ENCODE data around the gene SH3RF1.
"Not testable (repeated sequence)": the region's sequence is repeated elsewhere in the genome, so short reads cannot be mapped to it uniquely, and the experiment has no call there.

Gene SH3RF1

DNA sequence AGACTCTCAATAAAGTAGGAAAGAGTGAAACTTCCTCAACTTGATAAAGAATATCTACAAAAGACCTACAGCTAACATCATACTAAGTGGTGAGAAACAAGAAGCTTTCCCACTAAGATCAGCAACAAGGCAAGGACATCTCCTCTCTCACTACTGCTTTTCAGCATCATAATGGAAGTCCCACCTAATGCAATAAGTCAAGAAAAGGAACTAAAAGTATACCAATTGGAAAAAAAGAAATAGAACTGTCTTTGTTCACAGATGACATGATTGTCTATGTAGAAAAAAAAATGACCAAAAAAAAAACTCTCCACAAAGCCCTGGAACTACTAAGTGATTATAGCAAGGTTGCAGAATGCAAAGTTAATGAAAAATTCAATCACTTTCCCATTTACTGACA, 25.1 kb upstream of the SH3RF1 start:
- Histone ChIP-seq H3K36me3 (ENCODE audit: insufficient read depth, low read length) (no peaks in the 10 kb centered on the region), H3K4me3 (ENCODE audit: low read depth in 1 of 2, low read length in 2 of 2) (no peak overlapping the region), H3K9ac (ENCODE audit: low read length) (no peak overlapping the region), H3K27me3 (ENCODE audit: control insufficient read depth in 1 of 2, insufficient read depth in 2 of 2, low read length in 2 of 2) (no peaks in the 10 kb centered on the region), H3K4me1 (ENCODE audit: insufficient read depth, low read length) (no peaks in the 10 kb centered on the region), H3K9me3 (ENCODE audit: low read length) (no peaks in the 10 kb centered on the region), H3K27ac (ENCODE audit: low read depth, low read length) (no peak overlapping the region)

- no peak overlapping the region for H3K9ac ChIP-seq (ENCODE audit: low read length)
- H3K27me3 ChIP-seq (ENCODE audit: control insufficient read depth in 1 of 2, insufficient read depth in 2 of 2, low read length in 2 of 2) = no peaks in the 10 kb centered on the region
- H3K27ac ChIP-seq (ENCODE audit: low read depth, low read length) = no peak overlapping the region
- no peaks in the 10 kb centered on the region for H3K36me3 ChIP-seq (ENCODE audit: insufficient read depth, low read length)
- no peaks in the 10 kb centered on the region for H3K9me3 ChIP-seq (ENCODE audit: low read length)
- H3K4me1 ChIP-seq (ENCODE audit: insufficient read depth, low read length) = no peaks in the 10 kb centered on the region
- H3K4me3 ChIP-seq (ENCODE audit: low read depth in 1 of 2, low read length in 2 of 2) = no peak overlapping the region
Observed at GRCh38 chr4:169293343-169294176, 22.8 kb upstream of the SH3RF1 start.

- H3K4me1 ChIP-seq (ENCODE audit: insufficient read depth, low read length); H3K27ac ChIP-seq (ENCODE audit: low read depth, low read length); H3K4me3 ChIP-seq (ENCODE audit: low read depth in 1 of 2, low read length in 2 of 2); H3K36me3 ChIP-seq (ENCODE audit: insufficient read depth, low read length); H3K9me3 ChIP-seq (ENCODE audit: low read length); H3K9ac ChIP-seq (ENCODE audit: low read length); H3K27me3 ChIP-seq (ENCODE audit: control insufficient read depth in 1 of 2, insufficient read depth in 2 of 2, low read length in 2 of 2): not testable (repeated sequence)
Observed at GRCh38 chr4:169287983-169288382, 17.2 kb upstream of the SH3RF1 start.

GRCh38 chr4:169286562-169287301, 16.0 kb upstream of the SH3RF1 start:
- Histone ChIP-seq H3K36me3 (ENCODE audit: insufficient read depth, low read length) (no peaks in the 10 kb centered on the region), H3K27me3 (ENCODE audit: control insufficient read depth in 1 of 2, insufficient read depth in 2 of 2, low read length in 2 of 2) (no peaks in the 10 kb centered on the region), H3K4me3 (ENCODE audit: low read depth in 1 of 2, low read length in 2 of 2) (no peak overlapping the region), H3K9me3 (ENCODE audit: low read length) (no peaks in the 10 kb centered on the region), H3K9ac (ENCODE audit: low read length) (no peak overlapping the region), H3K4me1 (ENCODE audit: insufficient read depth, low read length) (no peaks in the 10 kb centered on the region), H3K27ac (ENCODE audit: low read depth, low read length) (no peak overlapping the region)

- Histone ChIP-seq H3K27ac (ENCODE audit: low read depth, low read length) (no peak overlapping the region), H3K4me3 (ENCODE audit: low read depth in 1 of 2, low read length in 2 of 2) (no peak overlapping the region), H3K9ac (ENCODE audit: low read length) (no peak overlapping the region), H3K27me3 (ENCODE audit: control insufficient read depth in 1 of 2, insufficient read depth in 2 of 2, low read length in 2 of 2) (no peaks in the 10 kb centered on the region), H3K9me3 (ENCODE audit: low read length) (no peaks in the 10 kb centered on the region), H3K36me3 (ENCODE audit: insufficient read depth, low read length) (no peaks in the 10 kb centered on the region), H3K4me1 (ENCODE audit: insufficient read depth, low read length) (no peaks in the 10 kb centered on the region)
Observed at GRCh38 chr4:169283114-169283509, 12.4 kb upstream of the SH3RF1 start.

GRCh38 chr4:169282429-169283113, 11.8 kb upstream of the SH3RF1 start:
- Histone ChIP-seq H3K27me3 (ENCODE audit: control insufficient read depth in 1 of 2, insufficient read depth in 2 of 2, low read length in 2 of 2) (no peaks in the 10 kb centered on the region), H3K36me3 (ENCODE audit: insufficient read depth, low read length) (no peaks in the 10 kb centered on the region), H3K4me3 (ENCODE audit: low read depth in 1 of 2, low read length in 2 of 2) (no peak overlapping the region), H3K4me1 (ENCODE audit: insufficient read depth, low read length) (no peaks in the 10 kb centered on the region), H3K9ac (ENCODE audit: low read length) (no peak overlapping the region), H3K9me3 (ENCODE audit: low read length) (no peaks in the 10 kb centered on the region), H3K27ac (ENCODE audit: low read depth, low read length) (no peak overlapping the region)

DNA sequence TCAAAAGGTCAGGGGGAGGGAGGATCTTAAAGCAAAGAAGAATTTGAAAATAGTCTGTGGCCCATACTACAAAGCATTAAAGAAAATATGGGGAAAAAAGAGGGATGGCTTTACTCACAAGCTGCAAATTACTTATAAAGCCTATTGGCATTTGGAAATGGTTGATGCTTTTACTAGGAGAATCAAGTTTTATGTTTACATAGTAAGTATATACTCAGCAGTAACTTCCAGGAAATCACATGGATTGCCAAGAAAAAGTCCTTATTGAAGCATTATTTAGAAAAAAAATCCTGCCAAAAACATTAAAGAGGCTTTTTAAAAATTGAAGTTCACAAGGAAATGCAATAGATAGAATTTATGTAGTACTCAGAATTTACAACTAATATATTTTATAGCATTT, 8.4 kb upstream of the SH3RF1 start:
- H3K4me1 ChIP-seq (ENCODE audit: insufficient read depth, low read length) = no peaks in the 10 kb centered on the region
- H3K27me3 ChIP-seq (ENCODE audit: control insufficient read depth in 1 of 2, insufficient read depth in 2 of 2, low read length in 2 of 2) = no peaks in the 10 kb centered on the region
- no peaks in the 10 kb centered on the region for H3K9me3 ChIP-seq (ENCODE audit: low read length)
- no peak overlapping the region for H3K27ac ChIP-seq (ENCODE audit: low read depth, low read length)
- no peaks in the 10 kb centered on the region for H3K36me3 ChIP-seq (ENCODE audit: insufficient read depth, low read length)
- H3K4me3 ChIP-seq (ENCODE audit: low read depth in 1 of 2, low read length in 2 of 2) = no peak overlapping the region
- H3K9ac ChIP-seq (ENCODE audit: low read length) = no peak overlapping the region

DNA sequence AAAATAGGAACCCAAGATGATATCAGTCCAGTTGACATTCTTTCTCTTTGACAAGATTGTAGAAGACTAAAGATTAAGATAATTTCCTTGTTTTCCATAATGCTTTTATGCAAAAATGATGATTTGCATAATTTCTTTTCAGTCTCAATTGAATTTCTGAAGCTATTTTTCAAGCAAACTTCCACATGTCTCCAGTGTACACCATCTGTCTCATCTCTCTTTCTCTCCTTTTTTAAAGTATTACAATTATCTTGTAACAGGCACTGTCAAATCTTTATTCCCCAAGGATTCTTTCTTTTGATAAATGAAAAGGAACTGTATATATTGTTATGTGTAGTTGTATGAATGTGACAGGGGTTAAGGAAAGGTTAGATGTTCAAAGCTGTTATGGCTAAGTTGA, 7.9 kb upstream of the SH3RF1 start:
- H3K27ac ChIP-seq (ENCODE audit: low read depth, low read length) = no peak overlapping the region
- no peak overlapping the region for H3K9ac ChIP-seq (ENCODE audit: low read length)
- H3K4me3 ChIP-seq (ENCODE audit: low read depth in 1 of 2, low read length in 2 of 2) = no peak overlapping the region
- H3K27me3 ChIP-seq (ENCODE audit: control insufficient read depth in 1 of 2, insufficient read depth in 2 of 2, low read length in 2 of 2) = no peaks in the 10 kb centered on the region
- H3K9me3 ChIP-seq (ENCODE audit: low read length) = no peaks in the 10 kb centered on the region
- H3K4me1 ChIP-seq (ENCODE audit: insufficient read depth, low read length) = no peaks in the 10 kb centered on the region
- H3K36me3 ChIP-seq (ENCODE audit: insufficient read depth, low read length) = no peaks in the 10 kb centered on the region

GRCh38 chr4:169277838-169278237, 7.1 kb upstream of the SH3RF1 start:
- H3K9me3 ChIP-seq (ENCODE audit: low read length); H3K4me3 ChIP-seq (ENCODE audit: low read depth in 1 of 2, low read length in 2 of 2); H3K27me3 ChIP-seq (ENCODE audit: control insufficient read depth in 1 of 2, insufficient read depth in 2 of 2, low read length in 2 of 2); H3K27ac ChIP-seq (ENCODE audit: low read depth, low read length); H3K4me1 ChIP-seq (ENCODE audit: insufficient read depth, low read length); H3K36me3 ChIP-seq (ENCODE audit: insufficient read depth, low read length); H3K9ac ChIP-seq (ENCODE audit: low read length): not testable (repeated sequence)

GRCh38 chr4:169275180-169275579, 4.4 kb upstream of the SH3RF1 start:
- Histone ChIP-seq H3K27ac (ENCODE audit: low read depth, low read length) (no peak overlapping the region), H3K4me3 (ENCODE audit: low read depth in 1 of 2, low read length in 2 of 2) (no peak overlapping the region), H3K9ac (ENCODE audit: low read length) (no peak overlapping the region), H3K9me3 (ENCODE audit: low read length) (no peaks in the 10 kb centered on the region), H3K4me1 (ENCODE audit: insufficient read depth, low read length) (peaks cover 6% of the 10 kb centered on the region), H3K36me3 (ENCODE audit: insufficient read depth, low read length) (no peaks in the 10 kb centered on the region), H3K27me3 (ENCODE audit: control insufficient read depth in 1 of 2, insufficient read depth in 2 of 2, low read length in 2 of 2) (no peaks in the 10 kb centered on the region)

- Histone ChIP-seq H3K27ac (ENCODE audit: low read depth, low read length) (no peak overlapping the region), H3K36me3 (ENCODE audit: insufficient read depth, low read length) (no peaks in the 10 kb centered on the region), H3K27me3 (ENCODE audit: control insufficient read depth in 1 of 2, insufficient read depth in 2 of 2, low read length in 2 of 2) (no peaks in the 10 kb centered on the region), H3K4me1 (ENCODE audit: insufficient read depth, low read length) (peaks cover 12% of the 10 kb centered on the region), H3K9ac (ENCODE audit: low read length) (no peak overlapping the region), H3K9me3 (ENCODE audit: low read length) (no peaks in the 10 kb centered on the region), H3K4me3 (ENCODE audit: low read depth in 1 of 2, low read length in 2 of 2) (no peak overlapping the region)
Observed at GRCh38 chr4:169274033-169274432, 3.3 kb upstream of the SH3RF1 start.

All from muscle layer of colon (tissue), 2 donors.